ENCODE data around the gene TLE2.

Gene TLE2

GRCh38 chr19:3029065-3029923 is at the start of gene TLE2:
TLE2 (minus strand) TSS chr19:3029280; CDS start chr19:3028904, 376 bp downstream.
- Histone ChIP-seq H3K4me3 (IDR thresholded peaks at IDR 0.05; ENCODE audit: insufficient read depth, low read depth, low read length) (no peak within 1 kb of the TSS), H3K4me2 (peak within 1 kb of the TSS; percentile 33; the same call in 1 of the 2 replicates), H3K79me2 (ENCODE audit: insufficient read depth, low read depth) (no peaks in the 10 kb centered on the region), H3K36me3 (ENCODE audit: insufficient read depth) (no peaks in the 10 kb centered on the region), H2AFZ (ENCODE audit: low read depth) (no peak within 1 kb of the TSS), H3K9ac (no peak within 1 kb of the TSS), H4K20me1 (ENCODE audit: insufficient read depth) (no peaks in the 10 kb centered on the region), H3K27me3 (ENCODE audit: insufficient read depth, low read depth) (peaks cover 91% of the 10 kb centered on the region), H3K27ac (no peak within 1 kb of the TSS), H3K4me1 (ENCODE audit: low read depth, poor library complexity, severe bottlenecking) (no peaks in the 10 kb centered on the region)
- TF ChIP-seq CTCF (conservative IDR thresholded peaks at IDR 0.05; ENCODE audit: low read depth, low read length): no peak

GRCh38 chr19:3075605-3076431 is 46.7 kb upstream of the TLE2 start:
- peak; percentile 89 for TF ChIP-seq CTCF (conservative IDR thresholded peaks at IDR 0.05; ENCODE audit: low read depth, low read length)
- Histone ChIP-seq H2AFZ (ENCODE audit: low read depth) (peak overlapping the region; percentile 14; the same call in 1 of the 2 replicates), H3K4me1 (ENCODE audit: low read depth, poor library complexity, severe bottlenecking) (no peaks in the 10 kb centered on the region), H3K9ac (no peak overlapping the region), H4K20me1 (ENCODE audit: insufficient read depth) (no peaks in the 10 kb centered on the region), H3K27me3 (ENCODE audit: insufficient read depth, low read depth) (peaks cover 54% of the 10 kb centered on the region), H3K4me2 (no peak overlapping the region), H3K79me2 (ENCODE audit: insufficient read depth, low read depth) (no peaks in the 10 kb centered on the region), H3K27ac (no peak overlapping the region), H3K36me3 (ENCODE audit: insufficient read depth) (no peaks in the 10 kb centered on the region), H3K4me3 (IDR thresholded peaks at IDR 0.05; ENCODE audit: insufficient read depth, low read depth, low read length) (no peak overlapping the region)

- Histone ChIP-seq H3K27me3 (ENCODE audit: insufficient read depth, low read depth) (peaks cover 40% of the 10 kb centered on the region; the same call in 1 of the 2 replicates), H3K79me2 (ENCODE audit: insufficient read depth, low read depth) (no peaks in the 10 kb centered on the region), H3K4me2 (no peak overlapping the region), H3K36me3 (ENCODE audit: insufficient read depth) (no peaks in the 10 kb centered on the region), H3K4me3 (IDR thresholded peaks at IDR 0.05; ENCODE audit: insufficient read depth, low read depth, low read length) (no peak overlapping the region), H3K9ac (no peak overlapping the region), H2AFZ (ENCODE audit: low read depth) (no peak overlapping the region), H3K4me1 (ENCODE audit: low read depth, poor library complexity, severe bottlenecking) (no peaks in the 10 kb centered on the region), H4K20me1 (ENCODE audit: insufficient read depth) (no peaks in the 10 kb centered on the region), H3K27ac (no peak overlapping the region)
- no peak for TF ChIP-seq CTCF (conservative IDR thresholded peaks at IDR 0.05; ENCODE audit: low read depth, low read length)
These were observed 45.0 kb upstream of the TLE2 start for GRCh38 chr19:3073931-3074595.

GRCh38 chr19:3073159-3073563 is 44.1 kb upstream of the TLE2 start:
- Histone ChIP-seq H4K20me1 (ENCODE audit: insufficient read depth) (no peaks in the 10 kb centered on the region), H3K9ac (no peak overlapping the region), H2AFZ (ENCODE audit: low read depth) (no peak overlapping the region), H3K4me3 (IDR thresholded peaks at IDR 0.05; ENCODE audit: insufficient read depth, low read depth, low read length) (no peak overlapping the region), H3K4me2 (no peak overlapping the region), H3K27ac (no peak overlapping the region), H3K36me3 (ENCODE audit: insufficient read depth) (no peaks in the 10 kb centered on the region), H3K27me3 (ENCODE audit: insufficient read depth, low read depth) (peaks cover 32% of the 10 kb centered on the region; the same call in 1 of the 2 replicates), H3K4me1 (ENCODE audit: low read depth, poor library complexity, severe bottlenecking) (no peaks in the 10 kb centered on the region), H3K79me2 (ENCODE audit: insufficient read depth, low read depth) (no peaks in the 10 kb centered on the region)
- TF ChIP-seq CTCF (conservative IDR thresholded peaks at IDR 0.05; ENCODE audit: low read depth, low read length): no peak
